Cardiac fibroblast (primary cell): ENCODE results near the gene MMP27.

ENCODE experiments used
- DNase-seq, 2 donors: peaks; one replicate each; pipeline versions ENCODE4 v3.0.0 to v3.0.0-alpha.2; 2010; ENCODE audit warnings: low read depth in 2 of 2
- H3K4me3 ChIP-seq, 2 donors: replicated peaks in 1 of 2; 1 replicate in 1 of 2; 2 replicates in 1 of 2; pipeline ENCODE4 v1.5.1; 2011; ENCODE audit warnings: low read depth in 2 of 2, low read length in 2 of 2, mild to moderate bottlenecking in 2 of 2, moderate library complexity in 1 of 2
- TF ChIP-seq, protein P1 (sequence below): IDR thresholded peaks from one replicate; pipeline ENCODE4 v1.5.1; 2011; ENCODE audit warnings: low read depth, mild to moderate bottlenecking, low read length, inconsistent platforms

The MMP27 gene

DNA sequence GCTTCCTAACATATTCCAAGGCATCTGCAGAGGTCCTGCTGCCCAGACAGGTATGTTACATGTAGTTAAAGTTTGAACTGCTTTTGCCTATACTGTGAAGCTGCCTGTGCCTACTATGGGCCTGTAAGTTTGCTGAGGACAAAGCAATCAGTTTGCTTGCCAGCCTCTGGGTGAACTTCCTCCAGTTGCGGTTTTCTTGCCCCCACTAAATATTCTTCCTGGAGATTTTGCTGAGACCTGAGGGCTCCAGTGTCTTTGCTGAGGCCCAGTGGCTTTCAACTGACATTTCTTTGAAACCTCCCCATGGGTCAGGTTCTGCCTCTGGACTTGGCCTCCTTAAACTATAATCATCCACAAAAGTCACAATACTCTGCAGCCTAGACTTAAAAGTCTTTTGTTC lies 50.8 kb downstream of the MMP27 start:
- TF ChIP-seq, protein P1, sequence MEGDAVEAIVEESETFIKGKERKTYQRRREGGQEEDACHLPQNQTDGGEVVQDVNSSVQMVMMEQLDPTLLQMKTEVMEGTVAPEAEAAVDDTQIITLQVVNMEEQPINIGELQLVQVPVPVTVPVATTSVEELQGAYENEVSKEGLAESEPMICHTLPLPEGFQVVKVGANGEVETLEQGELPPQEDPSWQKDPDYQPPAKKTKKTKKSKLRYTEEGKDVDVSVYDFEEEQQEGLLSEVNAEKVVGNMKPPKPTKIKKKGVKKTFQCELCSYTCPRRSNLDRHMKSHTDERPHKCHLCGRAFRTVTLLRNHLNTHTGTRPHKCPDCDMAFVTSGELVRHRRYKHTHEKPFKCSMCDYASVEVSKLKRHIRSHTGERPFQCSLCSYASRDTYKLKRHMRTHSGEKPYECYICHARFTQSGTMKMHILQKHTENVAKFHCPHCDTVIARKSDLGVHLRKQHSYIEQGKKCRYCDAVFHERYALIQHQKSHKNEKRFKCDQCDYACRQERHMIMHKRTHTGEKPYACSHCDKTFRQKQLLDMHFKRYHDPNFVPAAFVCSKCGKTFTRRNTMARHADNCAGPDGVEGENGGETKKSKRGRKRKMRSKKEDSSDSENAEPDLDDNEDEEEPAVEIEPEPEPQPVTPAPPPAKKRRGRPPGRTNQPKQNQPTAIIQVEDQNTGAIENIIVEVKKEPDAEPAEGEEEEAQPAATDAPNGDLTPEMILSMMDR: no peak

DNA sequence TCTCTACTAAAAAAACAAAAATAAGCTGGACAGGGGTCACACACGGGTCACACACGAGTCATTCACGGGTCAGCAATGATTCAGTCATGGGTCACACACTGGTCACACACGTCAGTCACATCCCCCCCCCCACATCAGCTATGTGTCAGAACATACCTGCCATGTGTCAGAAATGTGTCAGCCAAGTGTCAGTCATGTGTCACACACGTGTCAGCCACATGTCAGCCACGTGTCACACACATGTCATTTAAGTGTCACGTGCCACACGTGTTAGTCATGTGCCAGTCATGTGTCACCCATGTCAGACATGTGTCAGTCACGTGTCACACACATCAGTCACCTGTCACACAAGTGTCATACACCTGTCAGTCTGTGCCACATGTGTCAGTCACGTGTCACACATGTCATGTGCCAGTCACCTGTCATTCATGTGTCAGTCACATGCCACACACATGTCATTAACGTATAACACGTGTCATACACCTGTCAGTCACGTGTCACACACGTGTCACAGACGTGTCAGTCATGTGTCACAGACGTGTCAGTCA lies 51.8 kb downstream of the MMP27 start:
- TF ChIP-seq, protein P1: no peak
- DNase-seq: peak in 1 of 2 donors; percentile 27

More for the DNA sequence above, 50.8 kb downstream of the MMP27 start:
- DNase-seq: no peak
- H3K4me3 ChIP-seq: no peak overlapping the region

DNA sequence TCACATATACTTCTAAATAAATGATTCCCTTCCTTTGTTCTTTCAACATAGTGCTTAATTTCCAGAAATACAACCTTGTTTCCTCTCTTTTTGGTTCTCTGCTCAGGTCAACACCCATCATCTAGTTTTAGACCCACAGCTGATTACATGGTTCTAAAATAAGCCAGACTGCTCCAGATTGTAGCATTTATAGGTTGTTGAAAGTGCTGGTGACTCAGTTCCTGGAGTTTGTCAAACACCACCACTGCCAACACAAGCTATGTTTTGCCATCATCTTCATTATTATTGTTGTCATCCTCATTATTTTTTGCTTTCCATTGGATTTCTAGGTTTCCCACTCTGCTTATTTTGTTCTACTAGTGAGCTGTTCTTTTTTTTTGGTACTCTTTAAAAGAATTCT lies 58.1 kb downstream of the MMP27 start:
- TF ChIP-seq, protein P1: no peak
- DNase-seq: peak in 1 of 2 donors; percentile 8
- no peak overlapping the region for H3K4me3 ChIP-seq

More for the DNA sequence above, 51.8 kb downstream of the MMP27 start:
- no peak overlapping the region for H3K4me3 ChIP-seq

DNA sequence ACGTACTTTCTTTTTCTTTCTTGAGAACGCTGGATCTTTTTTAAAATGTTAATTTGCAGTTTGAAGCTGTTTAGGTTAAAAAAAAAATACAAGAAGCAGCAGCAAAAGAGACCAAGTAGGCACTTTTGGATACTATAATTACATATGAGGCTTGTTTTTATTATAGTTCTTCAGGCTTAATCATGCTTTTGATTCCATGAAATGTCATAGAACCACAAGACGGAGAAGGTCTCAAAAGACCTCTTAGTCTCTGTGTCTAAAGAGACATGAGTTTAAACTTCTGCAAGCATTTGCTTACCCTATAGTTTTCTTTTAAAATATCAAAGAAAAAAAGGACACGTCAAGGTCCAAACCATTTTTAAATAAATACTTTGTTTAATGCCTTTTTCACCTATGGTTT lies 61.6 kb downstream of the MMP27 start:
- no peak overlapping the region for H3K4me3 ChIP-seq
- TF ChIP-seq, protein P1: no peak
- no peak for DNase-seq
